Parathyroid adenoma (tissue), 2 donors: ENCODE results near the gene HDAC4.

Source experiments
- H2AFZ ChIP-seq: fragments of 300-600 bp; sonication (generic); one replicate; pipeline ENCODE4 v1.7.0; 2017; ENCODE audit warnings: antibody characterized with exemption, mild to moderate bottlenecking
- H3K27ac ChIP-seq: fragments of 300-600 bp; sonication (generic); one replicate; pipeline ENCODE4 v1.7.0; 2017
- H3K27me3 ChIP-seq: fragments of 300-600 bp; sonication (generic); one replicate; pipeline ENCODE4 v1.7.0; 2017; ENCODE audit warnings: low read length; ENCODE audit not compliant: control insufficient read depth, insufficient read depth
- H3K36me3 ChIP-seq: fragments of 300-600 bp; sonication (generic); one replicate; pipeline ENCODE4 v1.7.0; 2017; ENCODE audit warnings: low read length; ENCODE audit not compliant: control insufficient read depth, insufficient read depth
- H3K4me1 ChIP-seq: fragments of 300-600 bp; sonication (generic); one replicate; pipeline ENCODE4 v1.7.0; 2017; ENCODE audit warnings: control low read depth
- H3K4me2 ChIP-seq: fragments of 300-600 bp; sonication (generic); one replicate; pipeline ENCODE4 v1.7.0; 2017; ENCODE audit warnings: low read length
- H3K4me3 ChIP-seq: fragments of 300-600 bp; sonication (generic); one replicate; pipeline ENCODE4 v1.7.0; 2017; ENCODE audit warnings: low read depth, low read length
- H3K79me2 ChIP-seq: fragments of 300-600 bp; sonication (generic); one replicate; pipeline ENCODE4 v1.7.0; 2017; ENCODE audit warnings: control low read depth
- H3K9ac ChIP-seq: fragments of 300-600 bp; sonication (generic); one replicate; pipeline ENCODE4 v1.7.0; 2017; ENCODE audit warnings: mild to moderate bottlenecking
- H3K9me3 ChIP-seq: fragments of 300-600 bp; sonication (generic); one replicate; pipeline ENCODE4 v1.7.0; 2017; ENCODE audit warnings: low read length; ENCODE audit not compliant: control insufficient read depth
- TF ChIP-seq, protein P1 (sequence below): fragments of 300-600 bp; sonication (generic); IDR thresholded peaks from one replicate; pipeline ENCODE4 v1.7.0; 2017; ENCODE audit warnings: antibody characterized with exemption, mild to moderate bottlenecking
- donor health status: primary hyperparathyroidism.

HDAC4 gene

DNA sequence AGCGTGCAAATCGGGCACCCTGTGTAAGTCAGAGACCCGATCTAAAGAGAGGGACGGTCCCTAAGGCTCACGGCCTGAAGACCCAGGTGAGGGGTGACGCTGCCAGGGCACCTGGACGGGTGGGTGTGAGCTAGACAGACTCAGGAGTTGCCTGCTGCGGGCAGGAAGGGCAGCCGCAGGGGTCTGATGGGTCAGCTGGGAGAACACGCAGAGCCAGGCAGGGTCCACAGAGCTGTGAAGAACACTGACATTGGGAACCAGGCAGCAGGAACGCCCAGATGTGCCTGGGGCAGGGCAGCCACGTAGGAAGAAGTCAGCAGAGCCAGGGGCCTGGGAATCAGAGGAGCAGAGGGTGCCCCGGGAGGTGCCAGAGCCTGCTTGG lies 25.9 kb downstream of the HDAC4 start:
- H3K9ac ChIP-seq: no peak overlapping the region
- H3K36me3 ChIP-seq: no peaks in the 10 kb centered on the region
- no peak overlapping the region for H3K27ac ChIP-seq
- H3K9me3 ChIP-seq: no peaks in the 10 kb centered on the region
- H3K27me3 ChIP-seq: no peaks in the 10 kb centered on the region
- H3K79me2 ChIP-seq: peaks cover 22% of the 10 kb centered on the region
- no peak overlapping the region for H3K4me3 ChIP-seq
- H3K4me1 ChIP-seq: no peaks in the 10 kb centered on the region
- H3K4me2 ChIP-seq: no peak overlapping the region
- TF ChIP-seq, protein P1, sequence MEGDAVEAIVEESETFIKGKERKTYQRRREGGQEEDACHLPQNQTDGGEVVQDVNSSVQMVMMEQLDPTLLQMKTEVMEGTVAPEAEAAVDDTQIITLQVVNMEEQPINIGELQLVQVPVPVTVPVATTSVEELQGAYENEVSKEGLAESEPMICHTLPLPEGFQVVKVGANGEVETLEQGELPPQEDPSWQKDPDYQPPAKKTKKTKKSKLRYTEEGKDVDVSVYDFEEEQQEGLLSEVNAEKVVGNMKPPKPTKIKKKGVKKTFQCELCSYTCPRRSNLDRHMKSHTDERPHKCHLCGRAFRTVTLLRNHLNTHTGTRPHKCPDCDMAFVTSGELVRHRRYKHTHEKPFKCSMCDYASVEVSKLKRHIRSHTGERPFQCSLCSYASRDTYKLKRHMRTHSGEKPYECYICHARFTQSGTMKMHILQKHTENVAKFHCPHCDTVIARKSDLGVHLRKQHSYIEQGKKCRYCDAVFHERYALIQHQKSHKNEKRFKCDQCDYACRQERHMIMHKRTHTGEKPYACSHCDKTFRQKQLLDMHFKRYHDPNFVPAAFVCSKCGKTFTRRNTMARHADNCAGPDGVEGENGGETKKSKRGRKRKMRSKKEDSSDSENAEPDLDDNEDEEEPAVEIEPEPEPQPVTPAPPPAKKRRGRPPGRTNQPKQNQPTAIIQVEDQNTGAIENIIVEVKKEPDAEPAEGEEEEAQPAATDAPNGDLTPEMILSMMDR: no peak
- H2AFZ ChIP-seq: no peak overlapping the region

- H3K36me3 ChIP-seq: no peaks in the 10 kb centered on the region
- H3K27ac ChIP-seq: no peak overlapping the region
- no peak overlapping the region for H3K9ac ChIP-seq
- H3K4me1 ChIP-seq: no peaks in the 10 kb centered on the region
- no peak overlapping the region for H3K4me3 ChIP-seq
- no peak overlapping the region for H2AFZ ChIP-seq
- TF ChIP-seq, protein P1: no peak
- no peaks in the 10 kb centered on the region for H3K27me3 ChIP-seq
- no peak overlapping the region for H3K4me2 ChIP-seq
- peaks cover 17% of the 10 kb centered on the region for H3K79me2 ChIP-seq
- no peaks in the 10 kb centered on the region for H3K9me3 ChIP-seq
These were observed 28.0 kb downstream of the HDAC4 start for GRCh38 chr2:239372835-239373234.

DNA sequence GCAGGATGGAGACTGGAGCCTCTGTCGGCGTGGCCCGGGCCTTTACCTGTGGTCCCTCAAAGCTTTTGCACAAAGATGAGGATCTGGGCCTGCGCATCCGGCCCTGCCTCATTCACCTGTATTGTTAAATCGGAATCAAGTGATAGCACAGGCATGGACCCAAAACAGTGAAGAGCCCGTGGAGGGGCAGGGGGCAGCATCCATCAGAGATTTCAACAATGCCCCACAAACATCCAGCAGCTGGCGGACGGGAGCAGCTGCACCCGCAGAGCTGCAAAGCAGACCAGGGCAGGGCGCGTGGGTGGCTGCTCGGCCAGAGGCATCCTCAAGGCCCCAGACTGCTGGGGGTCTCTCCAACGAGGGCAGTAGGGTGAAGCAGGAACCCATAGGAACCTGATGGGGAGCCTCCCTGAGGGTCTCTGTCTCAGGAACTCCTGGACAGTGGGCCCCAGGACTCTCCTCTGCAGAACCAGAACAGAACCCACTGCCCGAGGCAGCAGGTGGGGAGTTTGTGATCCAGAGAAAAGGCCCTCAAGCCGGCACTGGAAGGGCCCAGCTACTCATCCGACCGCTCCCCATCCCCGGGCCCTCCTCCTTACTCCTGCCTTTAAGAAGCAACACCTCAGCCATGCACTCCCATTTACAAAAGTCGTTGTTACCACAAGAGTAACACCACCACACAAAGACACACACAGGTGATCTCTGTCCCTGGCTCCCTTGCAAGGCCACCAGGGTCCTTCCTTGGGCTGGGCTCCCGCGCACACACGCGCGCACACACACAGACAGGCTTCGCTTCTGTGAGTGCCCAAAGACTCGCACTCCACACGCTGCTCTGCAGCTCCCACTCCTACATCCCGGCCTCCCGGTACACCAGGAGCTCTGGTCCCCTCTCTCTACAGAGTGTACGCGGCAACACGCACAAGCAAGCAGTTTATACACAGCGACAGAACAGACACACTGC lies 28.8 kb downstream of the HDAC4 start:
- H3K27ac ChIP-seq: no peak overlapping the region

DNA sequence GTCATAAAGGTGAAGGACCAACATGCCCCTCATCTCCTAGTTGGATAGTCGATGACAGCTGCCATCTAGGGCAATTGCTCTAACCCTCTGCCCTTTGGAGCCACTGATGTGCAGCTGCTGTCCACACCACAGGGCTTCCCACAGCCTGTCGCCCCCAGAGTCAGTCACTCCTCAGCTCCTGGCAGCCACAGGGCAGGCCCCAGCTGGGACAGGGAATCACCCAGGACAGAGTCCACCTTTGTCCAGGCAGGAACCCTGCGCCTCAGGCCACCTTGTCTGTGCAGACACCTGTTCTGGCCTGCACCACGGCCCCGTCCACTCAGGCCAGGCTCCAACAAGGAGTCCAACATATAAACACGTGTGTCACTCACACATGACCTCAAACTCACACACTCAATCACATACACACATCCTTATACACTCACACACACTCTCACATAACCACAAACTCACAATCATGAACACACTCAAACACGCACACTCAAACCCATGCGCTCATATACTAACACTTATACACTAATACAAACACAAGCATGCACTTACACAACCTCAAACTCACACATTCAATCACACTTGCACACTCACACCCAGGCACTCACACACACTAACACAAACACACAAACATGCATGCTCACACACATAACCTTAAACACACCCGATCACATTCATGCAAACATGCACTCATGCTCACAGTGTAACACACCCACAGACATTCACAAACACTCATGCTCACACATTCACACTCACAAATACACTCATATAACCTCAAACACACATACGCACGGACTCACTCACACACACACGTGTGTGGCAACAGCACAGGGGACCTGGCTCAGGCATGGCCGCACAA lies 29.7 kb downstream of the HDAC4 start:
- H3K27ac ChIP-seq: no peak overlapping the region

More for the DNA sequence above, 28.8 kb downstream of the HDAC4 start:
- Histone ChIP-seq H3K4me1 (no peaks in the 10 kb centered on the region), H3K9me3 (no peaks in the 10 kb centered on the region), H3K36me3 (no peaks in the 10 kb centered on the region), H3K4me2 (no peak overlapping the region), H3K4me3 (no peak overlapping the region), H3K9ac (no peak overlapping the region), H3K79me2 (peaks cover 15% of the 10 kb centered on the region), H2AFZ (no peak overlapping the region), H3K27me3 (no peaks in the 10 kb centered on the region)
- TF ChIP-seq, protein P1: no peak

More for the DNA sequence above, 29.7 kb downstream of the HDAC4 start:
- Histone ChIP-seq H3K27me3 (no peaks in the 10 kb centered on the region), H3K36me3 (no peaks in the 10 kb centered on the region), H3K79me2 (peaks cover 16% of the 10 kb centered on the region), H2AFZ (no peak overlapping the region), H3K4me1 (no peaks in the 10 kb centered on the region), H3K9ac (no peak overlapping the region), H3K4me2 (no peak overlapping the region), H3K9me3 (no peaks in the 10 kb centered on the region), H3K4me3 (no peak overlapping the region)
- TF ChIP-seq, protein P1: no peak
